ENCODE measurements around the gene TRAPPC3L.

The TRAPPC3L gene

DNA sequence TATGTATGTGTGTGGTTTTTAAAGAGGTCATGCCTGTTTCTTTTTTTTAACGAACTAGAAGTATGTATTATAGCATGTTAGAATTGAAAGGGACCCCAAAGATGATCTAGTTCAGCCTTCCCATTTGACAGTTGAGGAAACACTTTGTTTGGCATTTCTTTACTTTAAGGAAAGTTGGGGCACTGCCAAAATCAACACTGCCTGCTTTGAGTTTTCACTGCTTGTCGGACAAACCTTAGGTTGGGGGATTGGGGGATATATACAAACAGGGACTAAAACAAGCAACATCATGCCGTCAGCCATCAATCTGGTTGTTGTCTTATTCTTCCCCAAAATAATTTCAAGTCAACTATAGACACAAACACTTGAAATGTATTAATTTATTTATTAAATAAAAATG, 98.4 kb downstream of the TRAPPC3L start:
- H3K27me3 ChIP-seq (ENCODE audit: control insufficient read depth, insufficient read depth, low read length): no peaks in the 10 kb centered on the region

GRCh38 chr6:116446399-116446798, 99.1 kb downstream of the TRAPPC3L start:
- Histone ChIP-seq H3K9ac (no peak overlapping the region), H2AFZ (no peak overlapping the region), H3K9me3 (ENCODE audit: control insufficient read depth, low read length) (no peaks in the 10 kb centered on the region), H3K4me1 (no peaks in the 10 kb centered on the region), H3K4me3 (ENCODE audit: low read depth, low read length) (no peak overlapping the region), H3K79me2 (no peaks in the 10 kb centered on the region), H3K27ac (no peak overlapping the region), H3K27me3 (ENCODE audit: control insufficient read depth, insufficient read depth, low read length) (no peaks in the 10 kb centered on the region), H3K36me3 (ENCODE audit: control insufficient read depth, insufficient read depth, low read length) (no peaks in the 10 kb centered on the region), H3K4me2 (ENCODE audit: low read length) (no peak overlapping the region)
- no peak for TF ChIP-seq CTCF (IDR thresholded peaks at IDR 0.05)

More for the DNA sequence above, 98.4 kb downstream of the TRAPPC3L start:
- no peak overlapping the region for H3K9ac ChIP-seq
- no peaks in the 10 kb centered on the region for H3K79me2 ChIP-seq
- H3K4me3 ChIP-seq (ENCODE audit: low read depth, low read length): no peak overlapping the region
- no peaks in the 10 kb centered on the region for H3K36me3 ChIP-seq (ENCODE audit: control insufficient read depth, insufficient read depth, low read length)
- no peaks in the 10 kb centered on the region for H3K9me3 ChIP-seq (ENCODE audit: control insufficient read depth, low read length)
- no peak for TF ChIP-seq CTCF (IDR thresholded peaks at IDR 0.05)
- H3K4me2 ChIP-seq (ENCODE audit: low read length): no peak overlapping the region
- no peak overlapping the region for H3K27ac ChIP-seq
- no peaks in the 10 kb centered on the region for H3K4me1 ChIP-seq
- no peak overlapping the region for H2AFZ ChIP-seq

DNA sequence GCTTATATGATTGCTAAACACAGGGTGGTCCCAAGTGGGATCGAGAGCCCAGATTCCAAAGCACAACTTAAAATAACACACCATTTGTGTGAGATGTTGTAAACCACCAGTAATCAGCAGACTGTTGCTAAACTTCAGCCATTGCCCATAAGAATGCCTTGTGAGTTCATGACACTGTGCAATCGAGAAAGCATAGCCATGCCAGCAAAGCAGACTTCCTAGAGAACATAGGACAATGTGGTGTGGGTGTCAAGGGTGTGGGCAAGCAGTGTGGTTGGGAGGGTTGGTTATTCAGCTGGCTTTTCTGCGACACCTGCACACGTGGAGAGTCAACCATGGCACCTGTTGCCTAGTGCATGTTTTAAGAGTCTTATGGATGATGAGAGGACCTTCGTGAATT, 100.4 kb downstream of the TRAPPC3L start:
- Histone ChIP-seq H3K27me3 (ENCODE audit: control insufficient read depth, insufficient read depth, low read length) (no peaks in the 10 kb centered on the region), H3K9ac (no peak overlapping the region), H3K4me1 (no peaks in the 10 kb centered on the region), H3K79me2 (no peaks in the 10 kb centered on the region), H3K27ac (no peak overlapping the region), H3K4me2 (ENCODE audit: low read length) (no peak overlapping the region), H3K4me3 (ENCODE audit: low read depth, low read length) (no peak overlapping the region), H2AFZ (no peak overlapping the region), H3K36me3 (ENCODE audit: control insufficient read depth, insufficient read depth, low read length) (no peaks in the 10 kb centered on the region), H3K9me3 (ENCODE audit: control insufficient read depth, low read length) (no peaks in the 10 kb centered on the region)
- no peak for TF ChIP-seq CTCF (IDR thresholded peaks at IDR 0.05)

All from parathyroid adenoma (tissue), 2 donors.